SK-N-SH treated with all-trans-retinoic acid at 6 μM for 48 hours (cell line): ENCODE results near the gene DCC.

Source experiments
- ATAC-seq: fragments of 200-7000 bp; cut with Tn5 transposase; 3 replicates; pipeline ENCODE4 v1.9.1; 2020; ENCODE audit warnings: mild to moderate bottlenecking, moderate library complexity
- ARNTL ChIP-seq: fragments of 450-650 bp; formaldehyde crosslinking; IDR thresholded peaks from 2 replicates; pipeline ENCODE4 v1.5.0; 2020; ENCODE audit warnings: low read depth, mild to moderate bottlenecking, moderate library complexity, borderline replicate concordance
- BACH2 ChIP-seq: fragments of 250-450 bp; sonication (Bioruptor Pico); IDR thresholded peaks from 2 replicates; pipeline ENCODE4 v1.9.0; 2021; ENCODE audit warnings: mild to moderate bottlenecking, borderline replicate concordance
- CREB5 ChIP-seq: fragments of 250-450 bp; sonication (Bioruptor Pico); IDR thresholded peaks from 2 replicates; pipeline ENCODE4 v1.5.1; 2020; ENCODE audit warnings: low read depth, mild to moderate bottlenecking, moderate library complexity
- CSDC2 ChIP-seq: fragments of 250-450 bp; sonication (Bioruptor Pico); IDR thresholded peaks from 2 replicates; pipeline ENCODE4 v1.5.0; 2020; ENCODE audit warnings: mild to moderate bottlenecking, moderate library complexity
- CSRNP3 ChIP-seq: fragments of 250-450 bp; sonication (Bioruptor Pico); IDR thresholded peaks from 2 replicates; pipeline ENCODE4 v1.5.1; 2021; ENCODE audit warnings: mild to moderate bottlenecking, moderate library complexity
- ESRRG ChIP-seq: fragments of 250-450 bp; sonication (Bioruptor Pico); IDR thresholded peaks from 2 replicates; pipeline ENCODE4 v1.6.1; 2021; ENCODE audit warnings: mild to moderate bottlenecking
- GLIS3 ChIP-seq: fragments of 250-450 bp; sonication (Bioruptor Pico); IDR thresholded peaks from 2 replicates; pipeline ENCODE4 v1.5.0; 2020; ENCODE audit warnings: mild to moderate bottlenecking, moderate library complexity
- ISL1 ChIP-seq: fragments of 250-450 bp; sonication (Bioruptor Pico); IDR thresholded peaks from 2 replicates; pipeline ENCODE4 v2.1.2; 2022; ENCODE audit warnings: mild to moderate bottlenecking, moderate library complexity
- OSR1 ChIP-seq: fragments of 250-450 bp; sonication (Bioruptor Pico); IDR thresholded peaks from 2 replicates; pipeline ENCODE4 v1.8.0; 2022; ENCODE audit warnings: moderate library complexity, mild to moderate bottlenecking, inconsistent platforms
- PATZ1 ChIP-seq: fragments of 250-450 bp; sonication (Bioruptor Pico); IDR thresholded peaks from 2 replicates; pipeline ENCODE4 v1.8.0; 2020; ENCODE audit warnings: mild to moderate bottlenecking, moderate library complexity, borderline replicate concordance
- POU6F1 ChIP-seq: fragments of 250-450 bp; sonication (Bioruptor Pico); IDR thresholded peaks from 2 replicates; pipeline ENCODE4 v1.8.0; 2021; ENCODE audit warnings: low read depth, mild to moderate bottlenecking, moderate library complexity, borderline replicate concordance
- RARB ChIP-seq: fragments of 250-450 bp; sonication (Bioruptor Pico); IDR thresholded peaks from 2 replicates; pipeline ENCODE4 v1.8.0; 2021; ENCODE audit warnings: mild to moderate bottlenecking, moderate library complexity
- SNAI2 ChIP-seq: fragments of 250-450 bp; sonication (Bioruptor Pico); IDR thresholded peaks from 2 replicates; pipeline ENCODE4 v1.5.0; 2020; ENCODE audit warnings: mild to moderate bottlenecking, moderate library complexity
- TCF4 ChIP-seq: fragments of 250-450 bp; sonication (Bioruptor Pico); IDR thresholded peaks from 2 replicates; pipeline ENCODE4 v1.8.0; 2021; ENCODE audit warnings: mild to moderate bottlenecking, moderate library complexity, borderline replicate concordance
- TOX ChIP-seq: fragments of 250-450 bp; sonication (Bioruptor Pico); IDR thresholded peaks from 2 replicates; pipeline ENCODE4 v1.8.0; 2021; ENCODE audit warnings: mild to moderate bottlenecking, moderate library complexity, borderline replicate concordance
- TSHZ2 ChIP-seq: fragments of 250-450 bp; sonication (Bioruptor Pico); IDR thresholded peaks from 2 replicates; pipeline ENCODE4 v1.5.0; 2020; ENCODE audit warnings: mild to moderate bottlenecking, moderate library complexity
- ZC3H10 ChIP-seq: fragments of 250-450 bp; sonication (Bioruptor Pico); IDR thresholded peaks from 2 replicates; pipeline ENCODE4 v1.5.1; 2021; ENCODE audit warnings: mild to moderate bottlenecking, moderate library complexity
- ZFP3 ChIP-seq: fragments of 250-450 bp; sonication (Bioruptor Pico); IDR thresholded peaks from 2 replicates; pipeline ENCODE4 v1.5.0; 2020; ENCODE audit warnings: mild to moderate bottlenecking, moderate library complexity
- ZFP30 ChIP-seq: fragments of 450-650 bp; formaldehyde crosslinking; IDR thresholded peaks from 2 replicates; pipeline ENCODE4 v1.5.0; 2022; ENCODE audit warnings: mild to moderate bottlenecking, moderate library complexity
- ZNF565 ChIP-seq: fragments of 450-650 bp; formaldehyde crosslinking; conservative IDR thresholded peaks from 2 replicates; pipeline ENCODE4 v1.5.0; 2020; ENCODE audit warnings: low read depth, mild to moderate bottlenecking, moderate library complexity
- ZNF70 ChIP-seq: fragments of 450-650 bp; formaldehyde crosslinking; IDR thresholded peaks from 2 replicates; pipeline ENCODE4 v1.5.0; 2020; ENCODE audit warnings: mild to moderate bottlenecking, moderate library complexity
- ZNF8 ChIP-seq: fragments of 450-650 bp; formaldehyde crosslinking; IDR thresholded peaks from 2 replicates; pipeline ENCODE4 v1.5.0; 2020; ENCODE audit warnings: mild to moderate bottlenecking, moderate library complexity

The DCC gene

GRCh38 chr18:53126210-53126609 lies 786.2 kb downstream of the DCC start:
- TF ChIP-seq ZNF70 (no peak), ZFP30 (CRISPR knock-in tag) (no peak), TOX (CRISPR knock-in tag) (no peak), ZC3H10 (no peak)
- no peak for ATAC-seq

GRCh38 chr18:53131001-53131400 lies 791.0 kb downstream of the DCC start:
- no peak for ATAC-seq
- TF ChIP-seq ZFP3 (CRISPR knock-in tag) (no peak), ARNTL (no peak), ESRRG (CRISPR knock-in tag) (no peak), RARB (CRISPR knock-in tag) (no peak), CSRNP3 (no peak)

- TF ChIP-seq ESRRG (CRISPR knock-in tag), result no peak
- no peak for TF ChIP-seq TCF4
- TF ChIP-seq OSR1, result no peak
- TF ChIP-seq BACH2 (CRISPR knock-in tag), result no peak
- TF ChIP-seq SNAI2, result no peak
- TF ChIP-seq ISL1 (CRISPR knock-in tag), result no peak
- TF ChIP-seq TSHZ2, result no peak
- TF ChIP-seq POU6F1 (CRISPR knock-in tag), result no peak
- no peak for TF ChIP-seq TOX (CRISPR knock-in tag)
- TF ChIP-seq ZFP3 (CRISPR knock-in tag), result no peak
- no peak for TF ChIP-seq ZNF8 (CRISPR knock-in tag)
- TF ChIP-seq ZNF565, result no peak
- TF ChIP-seq PATZ1 (CRISPR knock-in tag), result no peak
- no peak for TF ChIP-seq RARB (CRISPR knock-in tag)
- TF ChIP-seq CREB5, result no peak
- TF ChIP-seq ZFP30 (CRISPR knock-in tag), result no peak
- TF ChIP-seq ARNTL, result no peak
- ATAC-seq, result no peak
Measured at GRCh38 chr18:53134711-53135110, 794.7 kb downstream of the DCC start.

- TF ChIP-seq SNAI2 (no peak), TSHZ2 (no peak), ESRRG (CRISPR knock-in tag) (no peak), BACH2 (CRISPR knock-in tag) (no peak), CSDC2 (CRISPR knock-in tag) (no peak), GLIS3 (CRISPR knock-in tag) (no peak)
- TF ChIP-seq, all 23 proteins: peak for 0
- no peak for ATAC-seq
Measured at GRCh38 chr18:53135654-53136053, 795.7 kb downstream of the DCC start.
